ENCODE measurements around the gene INO80E.

Gene INO80E

GRCh38 chr16:30024451-30024850 is 28.4 kb downstream of the INO80E start:
- no peaks in the 10 kb centered on the region for H3K79me2 ChIP-seq (ENCODE audit: control insufficient read depth, insufficient read depth, low read length, unreplicated experiment)
- no peaks in the 10 kb centered on the region for H3K4me1 ChIP-seq (ENCODE audit: control insufficient read depth, insufficient read depth, low read length, unreplicated experiment)
- no peak overlapping the region for H3K4me3 ChIP-seq (ENCODE audit: low read depth, low read length)
- no peaks in the 10 kb centered on the region for H3K36me3 ChIP-seq (ENCODE audit: insufficient read depth, low read length)
- H2AFZ ChIP-seq (ENCODE audit: low read length, unreplicated experiment): no peak overlapping the region
- H3K27ac ChIP-seq (ENCODE audit: low read depth, low read length): no peak overlapping the region
- H3K27me3 ChIP-seq (ENCODE audit: insufficient read depth, low read length): peaks cover 22% of the 10 kb centered on the region

GRCh38 chr16:30025156-30025555 is 29.1 kb downstream of the INO80E start:
- Histone ChIP-seq H3K79me2 (ENCODE audit: control insufficient read depth, insufficient read depth, low read length, unreplicated experiment) (no peaks in the 10 kb centered on the region), H3K4me1 (ENCODE audit: control insufficient read depth, insufficient read depth, low read length, unreplicated experiment) (no peaks in the 10 kb centered on the region), H3K36me3 (ENCODE audit: insufficient read depth, low read length) (no peaks in the 10 kb centered on the region), H2AFZ (ENCODE audit: low read length, unreplicated experiment) (no peak overlapping the region), H3K27ac (ENCODE audit: low read depth, low read length) (no peak overlapping the region), H3K4me3 (ENCODE audit: low read depth, low read length) (no peak overlapping the region), H3K27me3 (ENCODE audit: insufficient read depth, low read length) (peaks cover 29% of the 10 kb centered on the region)

GRCh38 chr16:30025574-30025973 is 29.5 kb downstream of the INO80E start:
- Histone ChIP-seq H3K36me3 (ENCODE audit: insufficient read depth, low read length) (no peaks in the 10 kb centered on the region), H3K27me3 (ENCODE audit: insufficient read depth, low read length) (peaks cover 33% of the 10 kb centered on the region), H3K27ac (ENCODE audit: low read depth, low read length) (no peak overlapping the region), H3K79me2 (ENCODE audit: control insufficient read depth, insufficient read depth, low read length, unreplicated experiment) (no peaks in the 10 kb centered on the region), H3K4me3 (ENCODE audit: low read depth, low read length) (no peak overlapping the region), H2AFZ (ENCODE audit: low read length, unreplicated experiment) (no peak overlapping the region), H3K4me1 (ENCODE audit: control insufficient read depth, insufficient read depth, low read length, unreplicated experiment) (no peaks in the 10 kb centered on the region)

- Histone ChIP-seq H2AFZ (ENCODE audit: low read length, unreplicated experiment) (no peak overlapping the region), H3K4me1 (ENCODE audit: control insufficient read depth, insufficient read depth, low read length, unreplicated experiment) (no peaks in the 10 kb centered on the region), H3K36me3 (ENCODE audit: insufficient read depth, low read length) (no peaks in the 10 kb centered on the region), H3K27me3 (ENCODE audit: insufficient read depth, low read length) (peaks cover 40% of the 10 kb centered on the region), H3K27ac (ENCODE audit: low read depth, low read length) (no peak overlapping the region), H3K4me3 (ENCODE audit: low read depth, low read length) (no peak overlapping the region), H3K79me2 (ENCODE audit: control insufficient read depth, insufficient read depth, low read length, unreplicated experiment) (no peaks in the 10 kb centered on the region)
Observed at GRCh38 chr16:30026449-30026848, 30.4 kb downstream of the INO80E start.

GRCh38 chr16:30027588-30028437 is 31.8 kb downstream of the INO80E start:
- H3K4me3 ChIP-seq (ENCODE audit: low read depth, low read length): no peak overlapping the region
- no peaks in the 10 kb centered on the region for H3K79me2 ChIP-seq (ENCODE audit: control insufficient read depth, insufficient read depth, low read length, unreplicated experiment)
- H3K27ac ChIP-seq (ENCODE audit: low read depth, low read length): no peak overlapping the region
- peaks cover 43% of the 10 kb centered on the region for H3K27me3 ChIP-seq (ENCODE audit: insufficient read depth, low read length)
- H2AFZ ChIP-seq (ENCODE audit: low read length, unreplicated experiment): no peak overlapping the region
- no peaks in the 10 kb centered on the region for H3K36me3 ChIP-seq (ENCODE audit: insufficient read depth, low read length)
- no peaks in the 10 kb centered on the region for H3K4me1 ChIP-seq (ENCODE audit: control insufficient read depth, insufficient read depth, low read length, unreplicated experiment)

GRCh38 chr16:30028438-30029076 is 32.5 kb downstream of the INO80E start:
- Histone ChIP-seq H3K27me3 (ENCODE audit: insufficient read depth, low read length) (peaks cover 43% of the 10 kb centered on the region), H3K36me3 (ENCODE audit: insufficient read depth, low read length) (no peaks in the 10 kb centered on the region), H2AFZ (ENCODE audit: low read length, unreplicated experiment) (no peak overlapping the region), H3K4me1 (ENCODE audit: control insufficient read depth, insufficient read depth, low read length, unreplicated experiment) (no peaks in the 10 kb centered on the region), H3K4me3 (ENCODE audit: low read depth, low read length) (no peak overlapping the region), H3K27ac (ENCODE audit: low read depth, low read length) (no peak overlapping the region), H3K79me2 (ENCODE audit: control insufficient read depth, insufficient read depth, low read length, unreplicated experiment) (no peaks in the 10 kb centered on the region)

GRCh38 chr16:30030011-30030685 is 34.1 kb downstream of the INO80E start:
- no peaks in the 10 kb centered on the region for H3K4me1 ChIP-seq (ENCODE audit: control insufficient read depth, insufficient read depth, low read length, unreplicated experiment)
- no peak overlapping the region for H2AFZ ChIP-seq (ENCODE audit: low read length, unreplicated experiment)
- H3K36me3 ChIP-seq (ENCODE audit: insufficient read depth, low read length): no peaks in the 10 kb centered on the region
- peaks cover 35% of the 10 kb centered on the region for H3K27me3 ChIP-seq (ENCODE audit: insufficient read depth, low read length)
- no peak overlapping the region for H3K4me3 ChIP-seq (ENCODE audit: low read depth, low read length)
- H3K79me2 ChIP-seq (ENCODE audit: control insufficient read depth, insufficient read depth, low read length, unreplicated experiment): no peaks in the 10 kb centered on the region
- no peak overlapping the region for H3K27ac ChIP-seq (ENCODE audit: low read depth, low read length)

GRCh38 chr16:30030841-30031413 is 34.9 kb downstream of the INO80E start, which contains the start of gene TLCD3B:
Gene TLCD3B, minus strand, starts transcription at chr16:30031271. Its CDS starts 744 bp downstream, at chr16:30030527.
- Histone ChIP-seq H3K4me3 (ENCODE audit: low read depth, low read length) (peak within 1 kb of the TSS; percentile 58; the same call in 1 of the 2 replicates), H3K36me3 (ENCODE audit: insufficient read depth, low read length) (no peaks in the 10 kb centered on the region), H3K27me3 (ENCODE audit: insufficient read depth, low read length) (peaks cover 35% of the 10 kb centered on the region), H3K4me1 (ENCODE audit: control insufficient read depth, insufficient read depth, low read length, unreplicated experiment) (no peaks in the 10 kb centered on the region), H2AFZ (ENCODE audit: low read length, unreplicated experiment) (no peak within 1 kb of the TSS), H3K27ac (ENCODE audit: low read depth, low read length) (no peak within 1 kb of the TSS), H3K79me2 (ENCODE audit: control insufficient read depth, insufficient read depth, low read length, unreplicated experiment) (no peaks in the 10 kb centered on the region)

- Histone ChIP-seq H3K36me3 (ENCODE audit: insufficient read depth, low read length) (no peaks in the 10 kb centered on the region), H3K79me2 (ENCODE audit: control insufficient read depth, insufficient read depth, low read length, unreplicated experiment) (no peaks in the 10 kb centered on the region), H3K27ac (ENCODE audit: low read depth, low read length) (no peak overlapping the region), H3K4me1 (ENCODE audit: control insufficient read depth, insufficient read depth, low read length, unreplicated experiment) (no peaks in the 10 kb centered on the region), H3K4me3 (ENCODE audit: low read depth, low read length) (no peak overlapping the region), H2AFZ (ENCODE audit: low read length, unreplicated experiment) (no peak overlapping the region), H3K27me3 (ENCODE audit: insufficient read depth, low read length) (peaks cover 35% of the 10 kb centered on the region)
Observed at GRCh38 chr16:30031477-30031918, 35.5 kb downstream of the INO80E start.

GRCh38 chr16:30032083-30032819 is 36.2 kb downstream of the INO80E start:
- H3K27me3 ChIP-seq (ENCODE audit: insufficient read depth, low read length): peaks cover 31% of the 10 kb centered on the region
- H3K4me3 ChIP-seq (ENCODE audit: low read depth, low read length): no peak overlapping the region
- no peak overlapping the region for H3K27ac ChIP-seq (ENCODE audit: low read depth, low read length)
- H3K79me2 ChIP-seq (ENCODE audit: control insufficient read depth, insufficient read depth, low read length, unreplicated experiment): no peaks in the 10 kb centered on the region
- H3K4me1 ChIP-seq (ENCODE audit: control insufficient read depth, insufficient read depth, low read length, unreplicated experiment): no peaks in the 10 kb centered on the region
- no peaks in the 10 kb centered on the region for H3K36me3 ChIP-seq (ENCODE audit: insufficient read depth, low read length)
- no peak overlapping the region for H2AFZ ChIP-seq (ENCODE audit: low read length, unreplicated experiment)

Measured in ACC112 (cell line).